ENCODE measurements around the gene CAPZB.

Gene CAPZB

DNA sequence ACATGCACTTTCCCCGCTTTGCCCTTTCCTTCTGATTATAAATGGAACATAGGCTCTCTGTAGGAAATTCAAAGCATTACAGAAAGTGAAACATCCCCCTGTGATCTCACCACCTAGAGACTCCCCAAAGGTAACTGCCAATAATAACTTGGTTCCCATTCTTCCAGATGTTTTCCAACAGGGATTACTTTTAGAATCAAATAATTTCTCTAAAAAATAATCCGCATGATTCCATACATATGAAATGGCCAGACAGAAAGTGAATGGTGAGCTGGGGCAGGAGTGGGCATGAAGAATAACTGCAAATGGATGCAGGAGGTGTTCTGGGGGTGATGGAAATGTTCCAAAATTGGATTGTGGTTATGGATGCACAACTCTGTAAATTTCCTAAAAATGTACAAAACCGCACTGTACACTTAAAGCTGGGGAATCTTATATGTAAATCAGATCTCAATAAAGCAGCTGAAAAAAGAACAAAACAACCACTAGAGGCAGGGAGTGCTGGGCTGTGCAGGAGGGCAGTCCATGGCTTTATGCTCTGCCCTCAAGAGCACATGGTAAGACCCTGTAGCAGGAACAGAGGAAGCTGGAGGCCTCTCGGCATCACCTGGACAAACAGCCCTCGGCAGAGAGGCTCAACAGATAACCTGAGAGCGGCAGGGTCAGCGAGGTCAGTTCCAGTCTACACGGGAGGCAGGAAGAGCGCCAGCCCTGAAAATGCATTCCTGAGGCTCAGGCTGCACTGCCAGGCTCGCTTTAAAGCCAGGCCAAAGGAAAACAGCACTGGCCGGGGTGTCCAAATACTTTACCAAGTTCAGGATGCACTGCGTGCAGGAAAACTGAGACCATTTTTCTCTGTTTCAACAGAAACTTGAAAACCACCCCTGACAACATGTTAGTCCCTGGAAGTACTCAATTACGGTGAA is 39.7 kb downstream of the CAPZB start:
- Histone ChIP-seq H3K9me3 (ENCODE audit: control insufficient read depth, insufficient read depth, low read length) (no peaks in the 10 kb centered on the region), H3K4me3 (ENCODE audit: low read depth, low read length) (no peak overlapping the region), H3K27ac (ENCODE audit: low read depth, low read length) (no peak overlapping the region), H3K4me1 (ENCODE audit: control insufficient read depth, insufficient read depth, low read length) (peaks cover 37% of the 10 kb centered on the region), H3K36me3 (ENCODE audit: control insufficient read depth, insufficient read depth, low read length) (peaks cover 7% of the 10 kb centered on the region), H3K9ac (ENCODE audit: low read depth, low read length) (no peak overlapping the region), H3K27me3 (ENCODE audit: control insufficient read depth, insufficient read depth, low read length) (no peaks in the 10 kb centered on the region)

- Histone ChIP-seq H3K4me1 (ENCODE audit: control insufficient read depth, insufficient read depth, low read length) (peaks cover 37% of the 10 kb centered on the region), H3K9ac (ENCODE audit: low read depth, low read length) (no peak overlapping the region), H3K9me3 (ENCODE audit: control insufficient read depth, insufficient read depth, low read length) (no peaks in the 10 kb centered on the region), H3K4me3 (ENCODE audit: low read depth, low read length) (no peak overlapping the region), H3K27ac (ENCODE audit: low read depth, low read length) (no peak overlapping the region), H3K27me3 (ENCODE audit: control insufficient read depth, insufficient read depth, low read length) (no peaks in the 10 kb centered on the region), H3K36me3 (ENCODE audit: control insufficient read depth, insufficient read depth, low read length) (peaks cover 7% of the 10 kb centered on the region)
Measured at GRCh38 chr1:19444296-19445021, 40.9 kb downstream of the CAPZB start.

DNA sequence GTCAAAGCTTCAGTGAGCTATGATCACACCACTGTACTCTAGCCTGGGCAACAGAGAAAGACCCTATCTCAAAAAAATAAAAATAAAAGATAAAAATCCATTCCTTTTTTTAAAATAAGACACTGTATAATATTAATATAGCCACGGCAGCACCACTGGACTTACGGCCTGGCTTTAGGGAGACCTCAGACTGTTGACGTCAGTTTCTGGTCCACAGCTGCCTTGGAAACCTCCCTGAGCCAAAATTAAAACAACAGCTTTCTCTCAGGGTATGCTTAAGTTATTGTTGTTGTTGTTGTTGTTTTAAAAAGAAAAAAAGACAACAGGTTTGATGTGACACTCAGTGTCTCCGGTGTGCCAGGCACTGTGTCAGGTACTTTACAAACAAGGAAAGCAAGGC is 42.0 kb downstream of the CAPZB start:
- H3K36me3 ChIP-seq (ENCODE audit: control insufficient read depth, insufficient read depth, low read length): 0 out of 2 replicates have a peak, but pooled peaks cover under 1% of the 10 kb centered on the region
- H3K4me1 ChIP-seq (ENCODE audit: control insufficient read depth, insufficient read depth, low read length): peaks cover 28% of the 10 kb centered on the region
- H3K27ac ChIP-seq (ENCODE audit: low read depth, low read length): no peak overlapping the region
- H3K9ac ChIP-seq (ENCODE audit: low read depth, low read length): no peak overlapping the region
- no peaks in the 10 kb centered on the region for H3K27me3 ChIP-seq (ENCODE audit: control insufficient read depth, insufficient read depth, low read length)
- H3K4me3 ChIP-seq (ENCODE audit: low read depth, low read length): no peak overlapping the region
- H3K9me3 ChIP-seq (ENCODE audit: control insufficient read depth, insufficient read depth, low read length): no peaks in the 10 kb centered on the region

DNA sequence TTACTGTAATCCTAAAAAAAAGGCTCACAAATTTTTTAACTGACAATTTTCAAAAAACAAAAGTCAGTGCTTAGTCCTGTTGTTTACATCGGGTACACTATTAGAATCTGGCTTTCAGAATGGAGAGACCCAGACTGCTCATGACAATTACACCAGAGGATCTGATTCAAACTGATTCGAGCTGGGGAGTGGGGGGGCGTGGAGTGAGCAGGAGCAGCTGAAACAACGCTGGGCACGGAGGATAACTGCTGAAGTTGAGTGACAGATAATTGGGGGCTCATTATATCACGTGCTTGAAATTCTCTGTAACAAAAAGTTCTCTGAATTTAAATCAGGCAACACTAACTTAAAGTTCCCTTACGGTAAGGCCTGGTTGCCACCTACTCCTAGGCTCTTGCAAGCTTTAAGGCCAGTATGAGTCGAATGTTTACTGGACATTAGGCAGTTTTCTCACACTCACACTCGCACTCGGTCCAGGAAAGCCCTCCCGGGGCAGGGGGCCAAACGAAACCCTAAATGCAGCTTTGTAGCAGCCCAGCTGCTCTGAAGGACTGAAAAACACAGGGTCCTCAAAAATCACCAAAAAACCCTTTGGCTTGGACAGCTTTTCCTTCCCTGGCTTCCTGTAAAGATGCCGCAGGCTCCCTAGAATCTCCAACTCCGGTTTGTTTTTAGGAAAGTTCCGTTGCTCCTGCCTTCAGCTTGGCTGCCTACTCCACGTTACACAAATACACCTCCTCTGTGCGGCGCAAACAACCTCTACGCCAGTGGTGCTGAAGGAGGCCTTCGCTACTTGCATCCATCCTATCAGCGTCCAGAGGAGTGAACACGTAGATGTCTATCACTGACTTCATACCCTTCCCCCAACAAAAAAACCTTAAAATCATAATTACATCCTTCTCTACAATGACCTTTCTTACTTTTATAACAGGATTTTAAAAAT is 42.9 kb downstream of the CAPZB start:
- Histone ChIP-seq H3K9ac (ENCODE audit: low read depth, low read length) (no peak overlapping the region), H3K4me1 (ENCODE audit: control insufficient read depth, insufficient read depth, low read length) (peaks cover 24% of the 10 kb centered on the region), H3K36me3 (ENCODE audit: control insufficient read depth, insufficient read depth, low read length) (peaks cover 6% of the 10 kb centered on the region; the same call in 1 of the 2 replicates), H3K27me3 (ENCODE audit: control insufficient read depth, insufficient read depth, low read length) (no peaks in the 10 kb centered on the region), H3K27ac (ENCODE audit: low read depth, low read length) (no peak overlapping the region), H3K9me3 (ENCODE audit: control insufficient read depth, insufficient read depth, low read length) (no peaks in the 10 kb centered on the region), H3K4me3 (ENCODE audit: low read depth, low read length) (no peak overlapping the region)

DNA sequence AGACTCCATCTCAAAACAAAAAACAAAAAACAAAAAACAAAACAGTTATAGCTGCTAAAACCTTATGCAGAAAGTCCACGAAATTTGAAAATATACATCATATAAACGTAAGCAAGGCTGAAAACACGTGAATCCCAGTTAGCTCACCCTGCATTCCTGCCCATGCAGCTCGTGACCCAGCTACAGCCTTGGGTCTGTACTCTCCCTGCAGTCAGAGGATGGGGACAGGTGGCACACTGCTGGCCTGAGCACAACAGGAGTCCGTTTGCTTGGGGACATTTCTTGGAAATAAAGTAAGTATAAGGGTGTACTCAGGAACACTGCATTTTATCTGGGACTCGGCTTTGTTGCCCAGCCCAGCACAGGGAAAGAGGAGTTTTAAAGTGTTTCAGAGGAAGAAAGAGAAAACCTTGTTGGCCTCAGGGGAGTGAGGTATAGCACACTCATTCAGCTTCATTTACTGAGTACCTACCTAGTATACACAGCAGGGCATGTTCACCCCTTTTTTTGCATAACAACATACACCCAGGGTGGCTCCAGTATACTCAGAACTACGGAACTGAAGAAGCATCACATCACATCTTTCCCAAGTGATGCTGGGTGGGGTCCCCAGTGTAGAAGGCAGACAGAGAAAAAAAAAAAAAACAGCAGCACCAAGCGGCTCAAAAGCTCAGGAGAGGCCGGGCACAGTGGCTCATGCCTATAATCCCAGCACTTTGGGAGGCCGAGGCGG is 44.1 kb downstream of the CAPZB start:
- H3K27ac ChIP-seq (ENCODE audit: low read depth, low read length): peak overlapping the region; percentile 42
- no peaks in the 10 kb centered on the region for H3K9me3 ChIP-seq (ENCODE audit: control insufficient read depth, insufficient read depth, low read length)
- no peaks in the 10 kb centered on the region for H3K27me3 ChIP-seq (ENCODE audit: control insufficient read depth, insufficient read depth, low read length)
- H3K4me3 ChIP-seq (ENCODE audit: low read depth, low read length): no peak overlapping the region
- peaks cover 18% of the 10 kb centered on the region for H3K36me3 ChIP-seq (ENCODE audit: control insufficient read depth, insufficient read depth, low read length)
- peaks cover 22% of the 10 kb centered on the region for H3K4me1 ChIP-seq (ENCODE audit: control insufficient read depth, insufficient read depth, low read length)
- no peak overlapping the region for H3K9ac ChIP-seq (ENCODE audit: low read depth, low read length)

DNA sequence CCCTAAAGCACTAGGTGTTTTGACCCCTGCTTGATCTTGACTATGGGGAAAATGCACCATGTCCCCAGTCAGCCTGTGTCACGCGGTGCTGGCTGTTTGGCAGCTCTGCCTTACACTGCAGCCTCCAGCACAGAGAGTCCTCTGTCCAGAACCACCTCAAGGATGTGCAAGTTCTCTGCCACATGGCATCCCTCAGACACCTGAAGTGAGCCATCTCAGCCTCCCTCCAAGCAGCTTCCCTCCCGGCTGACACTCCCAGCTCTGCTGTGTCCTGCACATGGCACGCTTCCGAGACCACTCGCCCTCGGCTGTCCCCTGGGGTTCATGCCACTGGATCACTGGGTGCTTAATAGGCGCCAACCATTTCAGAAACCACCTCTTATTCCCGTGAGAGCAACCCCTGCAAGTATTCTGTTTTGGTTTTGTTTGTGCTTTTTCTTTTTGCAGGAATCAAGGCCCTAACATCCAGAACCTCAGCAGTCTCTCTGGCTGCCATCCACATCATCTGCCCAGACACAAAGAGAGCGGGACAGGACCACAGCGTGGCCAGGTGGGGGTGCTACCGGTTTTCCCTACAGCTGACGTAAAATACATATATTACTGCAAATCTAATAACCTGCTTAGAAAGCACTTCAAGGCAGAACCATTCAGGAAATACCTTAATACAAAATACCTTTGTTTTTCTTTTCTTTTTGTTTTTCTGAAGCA is 45.7 kb downstream of the CAPZB start:
- Histone ChIP-seq H3K4me3 (ENCODE audit: low read depth, low read length) (no peak overlapping the region), H3K27me3 (ENCODE audit: control insufficient read depth, insufficient read depth, low read length) (no peaks in the 10 kb centered on the region), H3K4me1 (ENCODE audit: control insufficient read depth, insufficient read depth, low read length) (peaks cover 16% of the 10 kb centered on the region), H3K27ac (ENCODE audit: low read depth, low read length) (no peak overlapping the region), H3K36me3 (ENCODE audit: control insufficient read depth, insufficient read depth, low read length) (peaks cover 25% of the 10 kb centered on the region), H3K9ac (ENCODE audit: low read depth, low read length) (no peak overlapping the region), H3K9me3 (ENCODE audit: control insufficient read depth, insufficient read depth, low read length) (no peaks in the 10 kb centered on the region)

- H3K9ac ChIP-seq (ENCODE audit: low read depth, low read length): no peak overlapping the region
- no peaks in the 10 kb centered on the region for H3K27me3 ChIP-seq (ENCODE audit: control insufficient read depth, insufficient read depth, low read length)
- no peaks in the 10 kb centered on the region for H3K9me3 ChIP-seq (ENCODE audit: control insufficient read depth, insufficient read depth, low read length)
- peaks cover 16% of the 10 kb centered on the region for H3K4me1 ChIP-seq (ENCODE audit: control insufficient read depth, insufficient read depth, low read length)
- H3K27ac ChIP-seq (ENCODE audit: low read depth, low read length): no peak overlapping the region
- H3K4me3 ChIP-seq (ENCODE audit: low read depth, low read length): no peak overlapping the region
- peaks cover 29% of the 10 kb centered on the region for H3K36me3 ChIP-seq (ENCODE audit: control insufficient read depth, insufficient read depth, low read length)
Measured at GRCh38 chr1:19438516-19439195, 46.7 kb downstream of the CAPZB start.

- H3K27ac ChIP-seq (ENCODE audit: low read depth, low read length): no peak overlapping the region
- peaks cover 16% of the 10 kb centered on the region for H3K4me1 ChIP-seq (ENCODE audit: control insufficient read depth, insufficient read depth, low read length)
- no peak overlapping the region for H3K4me3 ChIP-seq (ENCODE audit: low read depth, low read length)
- no peaks in the 10 kb centered on the region for H3K27me3 ChIP-seq (ENCODE audit: control insufficient read depth, insufficient read depth, low read length)
- no peaks in the 10 kb centered on the region for H3K9me3 ChIP-seq (ENCODE audit: control insufficient read depth, insufficient read depth, low read length)
- H3K36me3 ChIP-seq (ENCODE audit: control insufficient read depth, insufficient read depth, low read length): peaks cover 35% of the 10 kb centered on the region
- no peak overlapping the region for H3K9ac ChIP-seq (ENCODE audit: low read depth, low read length)
Measured at GRCh38 chr1:19437891-19438294, 47.4 kb downstream of the CAPZB start.

- H3K27me3 ChIP-seq (ENCODE audit: control insufficient read depth, insufficient read depth, low read length): no peaks in the 10 kb centered on the region
- no peaks in the 10 kb centered on the region for H3K9me3 ChIP-seq (ENCODE audit: control insufficient read depth, insufficient read depth, low read length)
- H3K4me3 ChIP-seq (ENCODE audit: low read depth, low read length): no peak overlapping the region
- peaks cover 7% of the 10 kb centered on the region for H3K4me1 ChIP-seq (ENCODE audit: control insufficient read depth, insufficient read depth, low read length)
- H3K27ac ChIP-seq (ENCODE audit: low read depth, low read length): no peak overlapping the region
- H3K36me3 ChIP-seq (ENCODE audit: control insufficient read depth, insufficient read depth, low read length): peaks cover 36% of the 10 kb centered on the region
- no peak overlapping the region for H3K9ac ChIP-seq (ENCODE audit: low read depth, low read length)
Measured at GRCh38 chr1:19436716-19437476, 48.4 kb downstream of the CAPZB start.

All from HUES48 (cell line).